ENCODE data around the gene ZFAND3.

DNA sequence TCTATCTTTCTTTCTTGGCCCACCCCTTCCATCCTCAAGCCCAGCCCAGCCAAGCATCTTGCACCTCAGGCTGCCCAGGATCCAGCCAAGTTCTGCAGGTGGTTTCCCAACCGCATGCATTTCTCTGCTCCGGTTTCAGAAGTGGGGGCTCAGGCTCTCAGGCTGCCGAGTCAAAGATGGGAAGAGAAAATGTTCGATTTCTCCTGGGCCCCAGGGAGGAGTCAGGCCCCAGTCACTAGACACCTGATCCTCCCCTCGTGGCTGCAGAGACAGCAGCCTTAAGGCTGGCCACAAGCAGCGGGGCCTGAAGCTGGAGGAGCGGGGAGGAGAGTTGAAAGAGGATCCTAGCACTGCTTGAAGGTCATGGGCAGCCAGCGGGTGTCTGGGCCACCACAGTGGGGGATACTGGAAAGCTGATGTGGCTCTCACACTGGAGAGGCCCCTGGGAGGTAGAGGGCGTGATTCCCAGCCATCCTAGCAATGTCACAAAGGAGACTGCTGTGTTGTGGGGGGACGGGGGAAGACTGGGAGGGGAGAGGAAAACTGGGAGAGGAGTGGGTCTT lies 42.2 kb upstream of the ZFAND3 start:
- TF ChIP-seq, protein P1, sequence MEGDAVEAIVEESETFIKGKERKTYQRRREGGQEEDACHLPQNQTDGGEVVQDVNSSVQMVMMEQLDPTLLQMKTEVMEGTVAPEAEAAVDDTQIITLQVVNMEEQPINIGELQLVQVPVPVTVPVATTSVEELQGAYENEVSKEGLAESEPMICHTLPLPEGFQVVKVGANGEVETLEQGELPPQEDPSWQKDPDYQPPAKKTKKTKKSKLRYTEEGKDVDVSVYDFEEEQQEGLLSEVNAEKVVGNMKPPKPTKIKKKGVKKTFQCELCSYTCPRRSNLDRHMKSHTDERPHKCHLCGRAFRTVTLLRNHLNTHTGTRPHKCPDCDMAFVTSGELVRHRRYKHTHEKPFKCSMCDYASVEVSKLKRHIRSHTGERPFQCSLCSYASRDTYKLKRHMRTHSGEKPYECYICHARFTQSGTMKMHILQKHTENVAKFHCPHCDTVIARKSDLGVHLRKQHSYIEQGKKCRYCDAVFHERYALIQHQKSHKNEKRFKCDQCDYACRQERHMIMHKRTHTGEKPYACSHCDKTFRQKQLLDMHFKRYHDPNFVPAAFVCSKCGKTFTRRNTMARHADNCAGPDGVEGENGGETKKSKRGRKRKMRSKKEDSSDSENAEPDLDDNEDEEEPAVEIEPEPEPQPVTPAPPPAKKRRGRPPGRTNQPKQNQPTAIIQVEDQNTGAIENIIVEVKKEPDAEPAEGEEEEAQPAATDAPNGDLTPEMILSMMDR (IDR thresholded peaks at IDR 0.05) = no peak
- TF ChIP-seq POLR2A (IDR thresholded peaks at IDR 0.05) = no peak
